ENCODE results near the gene ZDHHC12.

DNA sequence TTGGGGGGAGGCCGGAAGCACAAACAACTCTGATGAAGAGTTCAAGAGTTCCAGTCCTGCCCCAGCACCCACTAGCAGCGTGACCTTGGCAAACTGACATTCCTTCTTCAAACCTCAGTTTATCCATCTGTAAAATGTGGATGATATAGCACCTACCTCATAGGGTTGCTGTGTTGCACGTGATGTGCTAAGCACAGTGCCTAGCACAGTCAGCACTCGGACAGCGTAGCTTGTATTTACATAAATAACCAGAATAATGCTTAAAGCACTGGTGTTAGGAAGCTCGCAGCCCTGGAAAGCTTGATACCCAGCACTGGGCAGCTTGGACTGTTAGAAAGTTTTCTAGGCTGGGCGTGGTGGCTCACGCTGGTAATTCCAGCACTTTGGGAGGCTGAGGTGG is 16.5 kb downstream of the ZDHHC12 start:
- TF ChIP-seq EZH2phosphoT487 (IDR thresholded peaks at IDR 0.05; ENCODE audit: insufficient read depth, low read depth) (no peak), EZH2 (IDR thresholded peaks at IDR 0.05; ENCODE audit: insufficient read depth, poor library complexity, severe bottlenecking) (no peak)

Data from GM23248 (cell line).